Immature natural killer cell (primary cell): ENCODE measurements around the gene HSD17B12. TPM values are rescaled to one million over a fixed set of nuclear protein-coding genes. Genes with fewer than 3 reads are reported as not detected.

Experiments used
- DNase-seq, 3 donors: peaks; one replicate each; pipeline ENCODE4 v3.0.0; 2022; ENCODE audit warnings: mixed read lengths in 1 of 3
- H3K27ac Mint-ChIP-seq, 6 donors: one replicate each; pipeline ENCODE4 v1.8.0; 2020; ENCODE audit warnings: mixed read lengths in 6 of 6, mild to moderate bottlenecking in 5 of 6, inconsistent platforms in 4 of 6, moderate library complexity in 3 of 6
- H3K27me3 Mint-ChIP-seq, 3 donors: one replicate each; pipeline ENCODE4 v1.8.0; 2020 to 2021; ENCODE audit warnings: low read depth in 3 of 3, mild to moderate bottlenecking in 3 of 3, mixed read lengths in 3 of 3, moderate library complexity in 3 of 3, inconsistent platforms in 1 of 3
- H3K36me3 Mint-ChIP-seq, 3 donors: one replicate each; pipeline ENCODE4 v1.8.0; 2020; ENCODE audit warnings: mixed read lengths in 3 of 3, inconsistent platforms in 2 of 3, mild to moderate bottlenecking in 2 of 3
- H3K4me1 Mint-ChIP-seq, 2 donors: one replicate each; pipeline ENCODE4 v1.8.0; 2020; ENCODE audit warnings: inconsistent platforms in 2 of 2, mild to moderate bottlenecking in 2 of 2, mixed read lengths in 2 of 2, moderate library complexity in 1 of 2
- H3K4me3 Mint-ChIP-seq, 5 donors: one replicate each; pipeline ENCODE4 v1.8.0; 2020; ENCODE audit warnings: mild to moderate bottlenecking in 5 of 5, mixed read lengths in 5 of 5, inconsistent platforms in 3 of 5, moderate library complexity in 3 of 5
- H3K9me3 Mint-ChIP-seq, 6 donors: one replicate each; pipeline ENCODE4 v1.8.0; 2020; ENCODE audit warnings: mild to moderate bottlenecking in 6 of 6, mixed read lengths in 6 of 6, inconsistent platforms in 4 of 6, moderate library complexity in 3 of 6
- polyA plus RNA-seq, 3 donors: library from polyadenylated mRNA; unstranded; fragments of 300-500 nt; fragmentation: Illumina TruSeq; gene quantifications; one replicate each; pipeline ENCODE4 v1.2.3, GENCODE V29; 2021

HSD17B12 gene
- polyA plus RNA-seq, 3 donors from 2014 or later = 22.0 to 32.4 (median 30.2) TPM

- peaks cover 0 to 6% (median 1%) of the 10 kb centered on the region in 6 donors for H3K9me3 Mint-ChIP-seq
- peaks cover 9 to 17% (median 10%) of the 10 kb centered on the region in 3 donors for H3K36me3 Mint-ChIP-seq
- DNase-seq = no peak
- no peak overlapping the region for H3K27ac Mint-ChIP-seq
- H3K27me3 Mint-ChIP-seq = no peaks in the 10 kb centered on the region
- peaks cover 0 to 2% of the 10 kb centered on the region in 2 donors for H3K4me1 Mint-ChIP-seq
- no peak overlapping the region for H3K4me3 Mint-ChIP-seq
Observed at GRCh38 chr11:43772733-43773132, 92.2 kb downstream of the HSD17B12 start.

GRCh38 chr11:43774786-43775185, 94.2 kb downstream of the HSD17B12 start:
- H3K4me1 Mint-ChIP-seq = peaks cover 0 to 2% of the 10 kb centered on the region in 2 donors
- H3K36me3 Mint-ChIP-seq = peaks cover 12 to 16% (median 12%) of the 10 kb centered on the region in 3 donors
- no peak overlapping the region for H3K27ac Mint-ChIP-seq
- DNase-seq = no peak
- peaks cover 0 to 6% (median 1%) of the 10 kb centered on the region in 6 donors for H3K9me3 Mint-ChIP-seq
- H3K27me3 Mint-ChIP-seq = no peaks in the 10 kb centered on the region
- H3K4me3 Mint-ChIP-seq = no peak overlapping the region

GRCh38 chr11:43779306-43779705, 98.8 kb downstream of the HSD17B12 start:
- Mint-ChIP-seq H3K36me3 (peaks cover 20 to 28% (median 27%) of the 10 kb centered on the region in 3 donors), H3K27ac (no peak overlapping the region), H3K27me3 (no peaks in the 10 kb centered on the region), H3K9me3 (peaks cover 11 to 28% (median 18%) of the 10 kb centered on the region in 6 donors), H3K4me1 (peaks cover 0 to 6% of the 10 kb centered on the region in 2 donors), H3K4me3 (no peak overlapping the region)
- no peak for DNase-seq

GRCh38 chr11:43784301-43784700, 103.8 kb downstream of the HSD17B12 start:
- Mint-ChIP-seq H3K4me3 (no peak overlapping the region), H3K4me1 (peaks cover 14 to 25% of the 10 kb centered on the region in 2 donors), H3K36me3 (peaks cover 25 to 36% (median 30%) of the 10 kb centered on the region in 3 donors), H3K9me3 (peaks cover 18 to 42% (median 31%) of the 10 kb centered on the region in 6 donors), H3K27me3 (no peaks in the 10 kb centered on the region), H3K27ac (no peak overlapping the region)
- no peak for DNase-seq

- no peak overlapping the region for H3K4me3 Mint-ChIP-seq
- H3K27me3 Mint-ChIP-seq = no peaks in the 10 kb centered on the region
- peaks cover 26 to 31% (median 27%) of the 10 kb centered on the region in 3 donors for H3K36me3 Mint-ChIP-seq
- no peak overlapping the region for H3K27ac Mint-ChIP-seq
- no peak for DNase-seq
- H3K4me1 Mint-ChIP-seq = peaks cover 14 to 26% of the 10 kb centered on the region in 2 donors
- H3K9me3 Mint-ChIP-seq = peaks cover 18 to 42% (median 31%) of the 10 kb centered on the region in 6 donors
Observed at GRCh38 chr11:43784866-43785265, 104.3 kb downstream of the HSD17B12 start.

- no peak overlapping the region for H3K4me3 Mint-ChIP-seq
- H3K27me3 Mint-ChIP-seq = no peaks in the 10 kb centered on the region
- H3K36me3 Mint-ChIP-seq = peaks cover 26 to 31% (median 27%) of the 10 kb centered on the region in 3 donors
- DNase-seq = no peak
- H3K4me1 Mint-ChIP-seq = peaks cover 14 to 26% of the 10 kb centered on the region in 2 donors
- H3K9me3 Mint-ChIP-seq = peaks cover 18 to 42% (median 31%) of the 10 kb centered on the region in 6 donors
- no peak overlapping the region for H3K27ac Mint-ChIP-seq
Observed at GRCh38 chr11:43785318-43785717, 104.8 kb downstream of the HSD17B12 start.

- no peak for DNase-seq
- Mint-ChIP-seq H3K9me3 (peaks cover 17 to 42% (median 31%) of the 10 kb centered on the region in 6 donors), H3K4me1 (peaks cover 14 to 24% of the 10 kb centered on the region in 2 donors), H3K36me3 (peaks cover 26 to 31% (median 27%) of the 10 kb centered on the region in 3 donors), H3K27ac (no peak overlapping the region), H3K27me3 (no peaks in the 10 kb centered on the region), H3K4me3 (no peak overlapping the region)
Observed at GRCh38 chr11:43786016-43786415, 105.5 kb downstream of the HSD17B12 start.

- Mint-ChIP-seq H3K4me3 (no peak overlapping the region), H3K4me1 (peaks cover 14 to 20% of the 10 kb centered on the region in 2 donors), H3K9me3 (peaks cover 15 to 33% (median 26%) of the 10 kb centered on the region in 6 donors), H3K27me3 (peaks cover 0 to 2% (median 0%) of the 10 kb centered on the region in 3 donors), H3K27ac (peak overlapping the region in 2 of 6 donors; percentile 18 to 60), H3K36me3 (peaks cover 21 to 27% (median 26%) of the 10 kb centered on the region in 3 donors)
- DNase-seq = no peak
Observed at GRCh38 chr11:43787824-43788223, 107.3 kb downstream of the HSD17B12 start.

GRCh38 chr11:43788421-43788820, 107.9 kb downstream of the HSD17B12 start:
- Mint-ChIP-seq H3K4me3 (peak overlapping the region in 2 of 5 donors; percentile 40 to 69), H3K27ac (peak overlapping the region in 4 of 6 donors; percentile 60 to 92 (median 81)), H3K9me3 (peaks cover 15 to 28% (median 21%) of the 10 kb centered on the region in 6 donors), H3K4me1 (peaks cover 14 to 20% of the 10 kb centered on the region in 2 donors), H3K36me3 (peaks cover 20 to 24% (median 22%) of the 10 kb centered on the region in 3 donors), H3K27me3 (peaks cover 0 to 2% (median 0%) of the 10 kb centered on the region in 3 donors)
- peak in 1 of 3 donors; percentile 0 for DNase-seq

GRCh38 chr11:43789700-43790443, 109.3 kb downstream of the HSD17B12 start:
- peaks cover 8 to 14% (median 14%) of the 10 kb centered on the region in 3 donors for H3K36me3 Mint-ChIP-seq
- H3K27ac Mint-ChIP-seq = no peak overlapping the region
- peaks cover 14 to 20% of the 10 kb centered on the region in 2 donors for H3K4me1 Mint-ChIP-seq

GRCh38 chr11:43790444-43790794, 109.9 kb downstream of the HSD17B12 start:
- no peak overlapping the region for H3K27ac Mint-ChIP-seq
- H3K4me3 Mint-ChIP-seq = no peak overlapping the region
- DNase-seq = no peak
- H3K36me3 Mint-ChIP-seq = peaks cover 4 to 13% (median 8%) of the 10 kb centered on the region in 3 donors
- H3K27me3 Mint-ChIP-seq = peaks cover 0 to 2% (median 0%) of the 10 kb centered on the region in 3 donors
- peaks cover 0 to 9% (median 5%) of the 10 kb centered on the region in 6 donors for H3K9me3 Mint-ChIP-seq
- peaks cover 14 to 20% of the 10 kb centered on the region in 2 donors for H3K4me1 Mint-ChIP-seq

More at GRCh38 chr11:43789700-43790443, 109.3 kb downstream of the HSD17B12 start:
- H3K4me3 Mint-ChIP-seq = no peak overlapping the region
- H3K27me3 Mint-ChIP-seq = peaks cover 0 to 2% (median 0%) of the 10 kb centered on the region in 3 donors
- peaks cover 3 to 14% (median 8%) of the 10 kb centered on the region in 6 donors for H3K9me3 Mint-ChIP-seq
- no peak for DNase-seq

- Mint-ChIP-seq H3K27ac (no peak overlapping the region), H3K9me3 (no peaks in the 10 kb centered on the region), H3K4me3 (no peak overlapping the region), H3K27me3 (peaks cover 0 to 2% (median 0%) of the 10 kb centered on the region in 3 donors), H3K36me3 (peaks cover 11 to 17% (median 16%) of the 10 kb centered on the region in 3 donors), H3K4me1 (no peaks in the 10 kb centered on the region)
- no peak for DNase-seq
Observed at GRCh38 chr11:43797337-43797736, 116.8 kb downstream of the HSD17B12 start.

GRCh38 chr11:43797866-43798265, 117.3 kb downstream of the HSD17B12 start:
- no peak overlapping the region for H3K4me3 Mint-ChIP-seq
- H3K4me1 Mint-ChIP-seq = no peaks in the 10 kb centered on the region
- H3K27ac Mint-ChIP-seq = no peak overlapping the region
- no peaks in the 10 kb centered on the region for H3K27me3 Mint-ChIP-seq
- no peaks in the 10 kb centered on the region for H3K9me3 Mint-ChIP-seq
- peaks cover 11 to 17% (median 16%) of the 10 kb centered on the region in 3 donors for H3K36me3 Mint-ChIP-seq
- no peak for DNase-seq

- H3K9me3 Mint-ChIP-seq = no peaks in the 10 kb centered on the region
- H3K36me3 Mint-ChIP-seq = peaks cover 25 to 29% (median 27%) of the 10 kb centered on the region in 3 donors
- DNase-seq = no peak
- no peak overlapping the region for H3K4me3 Mint-ChIP-seq
- no peaks in the 10 kb centered on the region for H3K4me1 Mint-ChIP-seq
- H3K27ac Mint-ChIP-seq = no peak overlapping the region
- H3K27me3 Mint-ChIP-seq = peaks cover 0 to 3% (median 0%) of the 10 kb centered on the region in 3 donors
Observed at GRCh38 chr11:43802509-43802908, 122.0 kb downstream of the HSD17B12 start.
